ENCODE measurements around the gene SPG7.
"Not testable (repeated sequence)": the region's sequence is repeated elsewhere in the genome, so short reads cannot be mapped to it uniquely, and the experiment has no call there.

Gene SPG7

DNA sequence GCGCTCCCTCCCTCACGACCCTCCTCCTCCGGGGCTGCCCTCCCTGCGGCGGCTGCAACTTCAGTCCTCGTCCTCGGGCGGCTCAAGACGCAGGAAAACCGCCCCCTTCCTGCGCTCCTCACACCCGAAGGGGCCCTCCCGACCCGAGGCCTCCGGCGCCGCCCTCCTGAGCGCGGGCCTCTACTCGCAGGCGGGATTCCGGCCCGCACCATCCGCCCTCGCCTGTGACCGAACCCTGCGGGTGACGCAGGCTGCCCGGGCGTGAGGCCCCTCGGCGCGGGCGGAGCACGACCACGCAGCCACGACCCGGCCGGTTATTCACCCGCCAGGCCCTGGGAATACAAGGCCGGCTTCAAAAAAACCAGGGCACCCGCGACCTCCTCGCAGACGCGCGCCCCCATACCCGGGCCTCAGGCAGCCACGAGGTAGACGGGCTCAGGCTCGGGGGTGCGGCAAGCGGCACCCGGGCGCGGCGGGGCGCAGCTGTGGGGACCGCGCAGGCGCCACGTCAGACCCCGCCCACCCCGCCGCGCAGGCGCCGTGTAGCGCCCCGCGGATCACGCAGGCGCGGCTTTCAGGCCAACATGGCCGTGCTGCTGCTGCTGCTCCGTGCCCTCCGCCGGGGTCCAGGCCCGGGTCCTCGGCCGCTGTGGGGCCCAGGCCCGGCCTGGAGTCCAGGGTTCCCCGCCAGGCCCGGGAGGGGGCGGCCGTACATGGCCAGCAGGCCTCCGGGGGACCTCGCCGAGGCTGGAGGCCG is at the start of gene SPG7:
Gene SPG7, plus strand, starts transcription at position 570 of the 757 bp plus-strand sequence. Its CDS starts 15 bp downstream, at position 585.
- peak; percentile 43 for DNase-seq

DNA sequence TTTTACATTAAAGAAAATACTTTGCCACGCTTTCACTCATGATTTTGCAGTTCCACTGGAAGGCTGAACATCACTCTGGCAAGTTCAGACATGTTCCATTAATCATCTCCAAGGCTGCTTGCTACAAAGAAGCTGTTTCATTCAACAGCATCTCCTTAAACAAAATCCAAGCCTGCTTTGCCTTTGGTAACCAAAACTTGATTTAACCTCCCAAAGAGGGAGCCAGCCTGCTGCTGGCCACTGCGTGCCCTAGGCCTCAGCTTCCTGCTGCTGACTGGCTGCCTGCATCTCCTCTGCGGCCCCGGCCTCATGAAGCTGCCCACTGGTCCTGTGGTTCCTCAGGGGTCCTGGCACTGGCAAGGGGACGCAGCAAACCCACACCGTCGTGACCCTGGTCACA is 49.7 kb upstream of the SPG7 start:
- DNase-seq: no peak

DNA sequence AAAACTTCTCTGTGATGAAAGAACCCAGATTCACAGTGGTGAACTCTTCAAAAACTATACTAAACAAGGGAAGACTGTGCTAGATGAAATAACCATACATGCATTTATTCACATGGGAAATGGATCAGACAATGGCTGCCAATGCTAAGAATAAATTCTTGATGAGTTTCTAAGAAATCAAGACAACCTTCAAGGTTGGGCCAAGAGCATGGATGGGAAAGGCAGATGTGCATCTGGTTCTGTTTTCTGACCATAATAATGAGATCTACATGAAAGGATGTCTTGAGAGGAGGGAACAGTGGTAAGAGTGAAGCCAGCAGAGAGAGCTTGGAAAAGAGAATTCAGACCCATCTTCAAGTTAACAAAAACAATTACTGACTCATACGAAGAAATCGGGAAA is 49.2 kb upstream of the SPG7 start:
- no peak for DNase-seq

DNA sequence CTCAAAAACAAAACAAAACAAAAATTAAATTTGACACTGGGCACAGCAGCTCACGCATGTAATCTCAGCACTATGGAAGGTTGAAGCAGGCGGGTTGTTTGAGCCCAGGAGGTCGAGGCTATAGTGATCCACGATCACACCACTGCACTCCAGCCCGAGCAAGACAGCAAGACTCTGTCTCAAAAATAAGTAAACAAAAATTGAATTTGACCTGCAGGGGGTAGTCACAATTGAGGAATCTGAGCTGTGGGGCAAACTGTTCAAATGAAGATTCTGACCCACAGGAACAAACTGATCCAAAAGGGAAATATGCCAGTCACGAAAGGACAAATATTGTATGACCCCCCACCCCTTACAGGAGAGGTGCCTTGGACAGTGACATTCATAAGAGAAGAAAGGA is 47.6 kb upstream of the SPG7 start:
- DNase-seq: no peak

DNA sequence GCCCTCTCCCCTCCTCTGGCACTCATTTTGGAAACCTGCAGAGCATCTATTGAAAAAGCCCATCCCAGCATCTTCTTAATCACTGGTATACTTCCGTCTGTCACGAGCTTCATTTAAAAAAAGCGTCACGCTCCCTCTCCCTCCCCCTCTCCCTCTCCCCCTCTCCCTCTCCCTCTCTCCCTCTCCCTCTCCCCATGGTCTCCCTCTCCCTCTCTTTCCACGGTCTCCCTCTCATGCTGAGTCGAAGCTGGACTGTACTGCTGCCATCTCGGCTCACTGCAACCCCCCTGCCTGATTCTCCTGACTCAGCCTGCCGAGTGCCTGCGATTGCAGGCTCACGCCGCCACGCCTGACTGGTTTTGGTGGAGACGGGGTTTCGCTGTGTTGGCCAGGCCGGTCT is 46.3 kb upstream of the SPG7 start:
- DNase-seq: not testable (repeated sequence)

DNA sequence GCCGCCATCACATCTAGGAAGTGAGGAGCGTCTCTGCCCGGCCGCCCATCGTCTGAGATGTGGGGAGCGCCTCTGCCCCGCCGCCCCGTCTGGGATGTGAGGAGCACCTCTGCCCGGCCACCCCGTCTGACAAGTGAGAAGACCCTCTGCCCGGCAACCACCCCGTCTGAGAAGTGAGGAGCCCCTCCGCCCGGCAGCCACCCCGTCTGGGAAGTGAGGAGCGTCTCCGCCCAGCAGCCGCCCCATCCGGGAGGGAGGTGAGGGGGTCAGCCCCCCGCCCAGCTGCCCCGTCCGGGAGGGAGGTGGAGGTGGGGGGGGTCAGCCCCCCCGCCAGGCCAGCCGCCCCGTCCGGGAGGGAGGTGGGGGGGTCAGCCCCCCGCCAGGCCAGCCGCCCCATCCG is 45.6 kb upstream of the SPG7 start:
- not testable (repeated sequence) for DNase-seq

DNA sequence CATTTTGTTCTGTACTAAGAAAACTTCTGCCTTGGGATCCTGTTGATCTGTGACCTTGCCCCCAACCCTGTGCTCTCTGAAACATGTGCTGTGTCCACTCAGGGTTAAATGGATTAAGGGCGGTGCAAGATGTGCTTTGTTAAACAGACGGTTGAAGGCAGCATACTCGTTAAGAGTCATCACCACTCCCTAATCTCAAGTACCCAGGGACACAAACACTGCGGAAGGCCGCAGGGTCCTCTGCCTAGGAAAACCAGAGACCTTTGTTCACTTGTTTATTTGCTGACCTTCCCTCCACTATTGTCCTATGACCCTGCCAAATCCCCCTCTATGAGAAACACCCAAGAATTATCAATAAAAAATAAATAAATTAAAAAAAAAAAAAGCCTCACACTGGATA is 44.9 kb upstream of the SPG7 start:
- DNase-seq: not testable (repeated sequence)

DNA sequence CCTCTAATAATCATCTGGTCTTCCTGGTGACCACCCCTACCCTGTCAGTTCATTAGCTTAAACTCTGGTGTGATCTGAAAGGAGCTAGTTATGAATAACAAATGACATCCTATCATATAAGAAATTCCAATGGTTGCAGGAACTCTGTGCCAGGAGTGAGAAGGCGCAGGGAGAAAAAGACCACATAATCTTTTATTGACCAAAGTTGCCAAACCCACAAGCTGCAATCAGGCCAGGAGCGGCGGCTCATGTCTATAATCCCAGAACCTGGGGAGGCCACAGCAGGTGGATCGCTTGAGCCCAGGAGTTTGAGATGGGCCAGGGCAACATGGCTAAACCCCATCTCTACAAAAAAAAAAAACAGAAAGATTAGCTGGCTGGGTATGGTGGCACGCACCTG is 41.3 kb upstream of the SPG7 start:
- no peak for DNase-seq

DNA sequence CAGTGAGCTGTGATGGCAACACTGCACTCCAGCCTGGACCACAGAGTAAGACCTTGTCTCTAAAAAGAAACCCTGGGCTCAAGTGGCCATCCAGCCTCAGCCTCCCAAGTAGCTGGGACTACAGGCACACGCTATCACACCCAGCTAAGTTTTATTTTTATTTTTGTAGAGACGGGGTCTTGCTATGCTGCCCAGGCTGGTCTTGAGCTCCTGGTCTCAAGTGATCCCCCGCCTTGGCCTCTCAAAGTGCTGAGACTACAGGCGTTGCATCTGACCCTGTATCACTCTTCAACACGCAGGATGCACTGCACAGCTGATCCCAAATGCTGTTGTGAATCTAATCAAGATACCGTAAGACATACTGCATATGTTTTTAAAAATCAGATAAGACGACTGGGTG is 40.8 kb upstream of the SPG7 start:
- DNase-seq: no peak

DNA sequence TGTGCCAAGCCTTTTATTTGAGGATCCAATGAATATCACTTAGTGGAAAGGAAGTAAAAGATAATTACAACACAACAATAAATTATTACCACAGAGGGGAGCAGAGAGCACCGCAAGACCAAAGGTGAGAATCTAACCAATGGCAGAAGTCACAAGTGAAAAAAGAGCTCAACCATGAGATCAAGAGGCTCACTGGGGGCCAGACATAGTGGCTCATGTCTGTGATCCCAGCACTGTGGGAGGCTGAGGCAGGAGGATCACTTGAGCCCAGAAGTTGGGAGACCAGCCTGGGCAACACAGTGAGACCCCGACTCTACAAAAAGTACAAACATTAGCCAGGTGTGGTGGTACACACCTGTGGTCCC is 35.5 kb upstream of the SPG7 start:
- DNase-seq: no peak

DNA sequence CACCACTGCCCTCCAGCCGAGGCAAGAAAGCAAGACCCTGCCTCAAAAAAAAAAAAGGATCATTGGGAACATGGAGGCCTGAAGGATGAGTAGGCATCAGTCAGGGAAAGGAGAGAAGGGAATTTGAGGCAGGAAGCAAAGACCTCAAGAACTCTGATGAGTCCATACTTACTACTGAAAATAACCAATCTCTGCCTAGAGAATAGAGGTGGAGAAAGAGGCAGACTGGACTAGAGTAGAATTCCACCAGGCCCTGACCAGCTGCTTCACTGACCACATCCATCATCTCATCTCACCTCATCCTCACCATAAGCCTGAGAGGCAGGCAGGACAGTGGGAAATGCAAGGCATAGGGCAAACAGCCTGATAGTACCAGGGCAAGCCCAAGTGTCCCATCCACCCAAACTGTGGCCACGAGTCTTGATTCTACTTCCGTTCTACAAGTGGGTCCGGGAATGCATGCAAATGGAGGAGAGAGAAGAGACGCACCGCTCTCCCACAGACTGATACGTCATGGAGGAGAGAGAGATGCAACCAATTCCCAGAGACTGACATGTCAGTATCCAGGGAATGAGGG is 35.0 kb upstream of the SPG7 start:
- DNase-seq: no peak

DNA sequence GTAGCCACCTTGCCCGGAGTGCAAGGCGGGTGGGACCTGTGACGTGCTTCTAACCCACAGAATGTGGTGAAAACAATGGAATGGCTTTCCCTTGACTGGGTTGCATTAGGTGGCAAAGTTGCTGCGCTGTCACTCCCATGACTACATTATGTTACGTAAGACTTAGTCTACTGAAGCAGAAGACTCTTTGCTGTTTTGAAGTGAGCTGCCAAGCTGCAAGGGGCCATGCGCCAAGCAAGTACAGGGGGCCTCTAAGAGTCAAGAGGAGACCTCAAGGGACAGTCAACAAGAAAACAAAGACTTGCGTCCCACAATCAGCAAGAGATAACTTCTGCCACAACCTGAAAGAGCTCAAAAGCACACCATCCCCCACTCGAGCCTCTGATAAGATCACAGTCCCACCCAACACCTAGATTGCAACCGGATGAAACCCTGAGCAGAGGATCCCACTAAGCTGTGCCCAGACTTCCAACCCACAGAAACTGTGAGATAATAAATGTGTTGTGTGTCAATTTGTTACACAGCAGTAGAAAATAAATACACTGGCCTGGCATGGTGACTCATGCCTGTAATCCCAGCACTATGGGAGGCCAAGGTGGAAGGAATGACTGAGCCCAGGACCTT is 34.3 kb upstream of the SPG7 start:
- no peak for DNase-seq

DNA sequence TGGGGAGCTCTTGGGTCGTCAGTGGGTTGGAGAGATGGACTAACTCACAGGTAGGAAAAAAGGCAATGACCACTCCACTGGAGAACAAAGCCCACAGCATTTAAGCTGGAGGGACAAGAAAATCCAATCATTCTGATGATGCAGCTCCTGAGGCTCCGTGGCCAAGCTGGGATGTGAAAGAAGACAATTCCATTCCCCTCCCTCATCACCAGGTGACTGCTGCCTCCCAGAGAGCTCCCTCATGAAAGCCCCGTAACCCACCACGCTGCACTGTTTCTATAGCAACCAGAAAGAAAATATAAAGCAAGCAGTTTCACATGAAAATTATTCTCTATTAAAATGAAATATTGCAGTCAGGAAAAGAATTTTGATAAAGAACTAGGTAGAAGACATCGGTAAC is 33.1 kb upstream of the SPG7 start:
- DNase-seq: no peak

DNA sequence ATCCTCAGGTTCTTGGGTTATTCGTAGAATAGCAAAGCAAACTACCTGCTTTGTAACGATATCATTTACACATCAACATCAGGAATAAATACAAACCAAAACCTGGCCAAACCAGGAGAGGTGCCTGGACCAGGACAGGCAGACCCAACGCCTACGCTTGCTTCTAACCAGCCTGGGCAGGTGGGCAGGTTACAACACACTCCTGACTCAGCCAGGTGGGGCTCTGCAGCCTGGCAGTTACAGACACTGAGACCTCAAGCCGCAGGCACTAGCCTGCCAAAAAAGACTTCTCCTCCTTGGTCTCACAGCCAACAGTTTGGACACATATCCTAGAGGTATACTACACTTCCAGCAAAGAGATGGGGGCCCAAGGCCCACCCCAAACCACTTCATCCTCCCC is 31.8 kb upstream of the SPG7 start:
- no peak for DNase-seq

DNA sequence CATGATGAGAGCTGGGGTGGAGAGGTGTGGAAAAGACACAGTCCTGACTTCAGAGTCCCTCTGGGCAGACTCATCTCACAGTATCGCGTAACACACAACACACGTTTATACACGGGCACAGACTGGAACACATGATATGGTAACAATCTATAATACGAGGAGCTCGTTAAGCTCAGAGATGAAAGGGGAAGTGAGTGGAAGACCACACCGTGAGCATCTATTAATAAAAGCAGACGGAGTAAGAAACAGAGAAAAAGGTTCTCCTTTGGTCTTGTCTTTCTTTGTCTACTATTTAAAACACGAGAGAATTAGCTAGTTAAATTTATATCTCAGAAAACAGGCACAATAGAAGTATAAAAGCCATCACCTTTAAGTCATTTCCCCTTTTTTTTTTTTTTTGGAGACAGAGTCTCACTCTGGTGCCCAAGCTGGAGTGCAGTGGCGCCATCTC is 31.4 kb upstream of the SPG7 start:
- no peak for DNase-seq

DNA sequence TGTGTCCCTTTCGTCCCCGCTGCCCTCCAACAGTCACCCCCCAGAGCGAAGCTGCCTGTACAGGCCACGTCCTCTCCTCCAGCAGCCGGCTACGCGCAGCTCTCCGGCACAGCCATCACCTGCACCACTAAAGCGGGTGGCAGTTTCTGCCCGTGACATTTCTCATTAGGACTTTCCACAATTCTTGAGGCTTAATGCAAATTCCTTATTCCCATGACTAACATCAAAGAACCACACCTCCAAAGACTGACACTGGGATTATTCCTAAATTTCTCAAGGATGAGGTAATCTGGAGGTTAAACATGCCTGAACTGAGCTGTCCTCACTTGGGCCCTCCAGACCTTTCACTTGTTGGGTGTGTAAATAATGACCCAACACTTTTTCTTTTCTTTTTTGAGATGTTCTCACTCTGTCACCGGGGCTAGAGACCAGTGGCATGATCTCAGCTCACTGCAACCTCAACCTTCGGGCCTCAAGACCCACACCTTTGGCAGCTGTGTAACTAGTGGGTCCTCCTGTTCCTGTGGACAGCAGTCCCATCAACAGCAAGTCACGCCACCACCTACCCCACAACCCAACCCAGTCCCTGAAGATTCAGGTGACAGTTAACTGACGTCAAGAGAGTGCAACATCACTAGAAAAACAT is 29.5 kb upstream of the SPG7 start:
- DNase-seq: no peak

DNA sequence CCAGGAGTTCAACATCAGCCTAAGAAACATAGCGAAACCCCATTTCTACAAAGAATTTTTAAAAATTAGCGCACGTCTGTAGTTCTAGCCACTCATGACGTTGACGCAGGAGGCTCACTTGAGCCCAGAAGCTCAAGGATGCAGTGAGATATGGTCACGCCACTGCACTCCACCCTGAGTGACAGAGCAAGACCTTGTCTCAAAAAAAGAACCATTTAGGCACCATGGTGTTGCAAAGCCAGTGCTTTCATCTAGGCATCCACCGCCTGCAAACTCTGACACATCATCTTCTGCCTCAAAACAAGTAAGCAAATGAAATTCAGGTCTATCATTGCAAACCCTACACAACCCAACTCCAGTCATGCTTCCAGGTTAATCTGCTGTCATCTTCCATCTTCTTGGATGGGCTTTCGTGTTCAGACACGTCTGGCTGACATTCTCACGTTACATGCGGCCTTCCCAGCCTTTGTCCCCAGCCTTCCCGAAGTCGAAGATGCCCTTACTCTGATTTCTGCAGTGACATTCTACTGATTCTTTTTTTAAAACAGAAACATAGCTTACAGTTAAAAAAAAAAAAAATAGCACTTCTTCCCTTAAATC is 26.7 kb upstream of the SPG7 start:
- no peak for DNase-seq

DNA sequence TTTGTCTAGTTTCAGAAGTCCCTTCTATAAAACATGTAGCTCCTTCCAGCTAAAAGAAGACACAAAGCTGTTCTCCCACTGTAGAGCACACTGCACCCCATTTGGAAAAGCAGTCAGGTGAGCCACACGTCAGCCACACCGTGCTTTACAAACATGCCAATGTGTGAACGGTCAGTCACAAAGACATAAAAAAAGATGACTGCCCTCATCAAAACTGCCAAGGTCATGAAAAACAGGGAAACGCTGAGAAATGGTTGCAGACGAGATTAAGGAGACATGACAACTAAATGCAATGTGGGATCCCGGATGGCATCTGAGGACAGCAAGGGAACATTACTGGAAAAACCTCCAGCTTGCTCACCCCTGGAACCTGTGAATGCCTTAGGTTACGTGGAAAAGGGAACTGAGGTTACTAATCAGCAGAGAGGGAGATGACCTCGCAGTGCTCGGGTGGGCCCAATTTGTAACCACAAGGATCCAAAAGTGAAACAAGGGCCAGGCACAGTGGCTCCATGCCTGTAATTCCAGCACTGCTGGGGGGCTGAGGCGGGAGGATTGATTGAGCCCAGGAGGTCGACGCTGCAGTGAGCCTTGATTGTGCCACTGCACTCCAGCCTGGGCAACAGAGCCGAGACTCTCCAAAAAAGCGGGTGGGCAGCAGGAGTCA is 25.9 kb upstream of the SPG7 start:
- no peak for DNase-seq

DNA sequence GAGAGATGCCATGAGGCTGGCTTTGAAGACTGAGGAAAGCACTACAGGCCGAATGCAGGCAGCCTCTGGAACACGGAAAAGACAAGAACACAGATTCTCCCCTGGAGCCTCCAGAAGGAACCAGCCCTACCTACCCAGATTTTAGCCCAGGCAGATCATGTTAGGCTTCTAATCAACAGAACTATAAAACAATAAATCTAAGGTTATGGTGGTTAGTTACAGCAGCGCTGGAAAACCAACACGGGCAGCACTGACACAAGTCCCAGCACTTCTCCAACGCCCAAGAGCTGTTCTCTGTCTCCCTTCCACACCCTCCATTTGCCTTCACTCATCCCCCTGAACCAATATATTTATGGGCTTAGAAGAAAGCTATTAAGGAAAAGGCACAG is 25.4 kb upstream of the SPG7 start:
- DNase-seq: no peak

DNA sequence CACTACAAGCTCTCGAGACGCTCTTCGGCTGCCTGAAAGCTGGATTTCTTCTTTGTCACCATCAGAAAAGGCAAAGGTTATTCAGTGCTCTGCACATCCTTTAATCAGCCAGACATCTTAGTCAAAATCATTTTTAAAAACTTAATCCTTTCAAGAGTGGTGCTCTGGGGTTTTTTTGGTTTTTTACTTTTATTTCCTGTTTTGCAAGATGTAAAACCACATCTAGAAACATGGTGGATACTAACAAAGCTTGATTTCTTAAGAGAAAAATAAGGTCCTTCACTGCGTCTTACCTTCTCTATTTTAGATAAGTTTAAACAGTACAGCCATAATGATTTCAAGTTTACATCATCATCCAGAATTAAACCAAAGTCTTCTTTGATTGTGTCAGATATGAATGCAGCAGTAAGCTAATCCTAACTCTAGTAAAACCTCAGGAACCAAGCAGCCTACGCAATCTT is 24.1 kb upstream of the SPG7 start:
- DNase-seq: no peak

DNA sequence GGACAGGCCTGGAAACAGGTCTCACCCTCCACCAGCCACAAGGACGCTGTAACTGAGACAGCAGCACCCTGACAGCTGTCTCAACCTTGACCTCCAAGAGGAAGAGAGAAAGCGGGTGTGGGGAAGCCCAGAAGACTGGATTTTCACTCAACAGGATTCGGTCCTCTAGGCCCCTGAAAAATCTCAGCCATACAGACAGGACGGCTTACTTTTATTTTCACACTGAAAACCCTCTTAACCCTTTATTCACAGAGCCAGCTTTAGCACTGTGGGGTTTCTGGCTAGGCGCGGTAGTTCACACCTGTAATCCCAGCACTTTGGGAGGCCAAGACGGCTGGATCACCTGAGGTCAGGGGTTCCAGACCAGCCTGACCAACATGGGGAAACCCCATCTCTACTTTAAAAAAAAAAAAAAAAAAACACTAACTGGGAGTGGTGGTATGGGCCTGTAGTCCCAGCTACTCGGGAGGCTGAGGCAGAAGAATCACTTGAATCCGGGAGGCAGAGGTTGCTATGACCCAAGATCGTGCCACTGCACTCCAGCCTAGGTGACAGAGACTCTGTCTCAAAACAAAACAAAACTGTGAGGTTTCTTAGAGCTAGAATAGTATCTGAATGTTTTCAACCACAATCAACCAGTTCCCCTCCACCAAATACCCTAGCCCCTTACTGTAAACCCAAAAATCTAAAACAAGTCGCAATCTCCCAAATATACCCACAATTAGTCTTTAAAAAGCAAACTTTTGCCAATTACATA is 23.1 kb upstream of the SPG7 start:
- DNase-seq: no peak

DNA sequence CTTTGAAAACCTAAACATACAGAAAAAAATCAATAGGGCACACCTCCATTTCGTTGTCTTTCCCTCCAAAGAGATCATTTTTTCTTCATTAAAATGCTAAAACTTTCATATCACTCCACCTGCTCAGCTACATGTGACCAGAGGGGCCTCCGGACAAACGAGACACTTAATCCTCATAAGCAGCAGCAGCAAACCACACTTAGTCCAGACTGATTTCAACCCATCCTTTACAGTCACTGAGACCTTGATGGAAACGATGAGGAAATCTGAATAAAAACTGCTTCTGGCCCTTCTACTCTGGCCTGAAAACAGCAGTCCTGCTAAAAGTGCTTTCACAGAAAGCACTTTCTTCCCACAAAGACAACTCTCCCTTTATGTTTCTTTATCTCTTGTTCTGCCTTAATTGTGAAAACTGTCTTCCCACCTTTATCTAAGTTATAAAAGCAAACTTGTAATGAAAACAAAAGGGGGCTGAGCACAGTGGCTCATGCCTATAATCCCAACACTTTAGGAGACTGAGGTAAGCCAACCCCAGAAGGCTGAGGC is 22.4 kb upstream of the SPG7 start:
- no peak for DNase-seq
